Mucosa of descending colon (tissue), 3 donors: ENCODE data around the gene SPOCK3. TPM values are rescaled to one million over a fixed set of nuclear protein-coding genes. Genes with fewer than 3 reads are reported as not detected.

Experiments used
- ATAC-seq: fragments of 200-7000 bp; cut with Tn5 transposase; one replicate; pipeline ENCODE4 v1.9.1; 2020; ENCODE audit warnings: mild to moderate bottlenecking, moderate library complexity
- DNase-seq, 3 donors: peaks; one replicate each; pipeline ENCODE4 v3.0.0-alpha.2; 2020
- H3K36me3 ChIP-seq: fragments of 200-600 bp; one replicate; pipeline ENCODE4 v1.8.0; 2021; ENCODE audit warnings: low read depth, mild to moderate bottlenecking
- H3K4me1 ChIP-seq: fragments of 200-600 bp; one replicate; pipeline ENCODE4 v1.8.0; 2021; ENCODE audit warnings: low read depth, mild to moderate bottlenecking
- H3K4me3 ChIP-seq: fragments of 200-600 bp; one replicate; pipeline ENCODE4 v1.8.0; 2021; ENCODE audit warnings: mild to moderate bottlenecking
- H3K9me3 ChIP-seq: fragments of 200-600 bp; one replicate; pipeline ENCODE4 v1.8.0; 2021; ENCODE audit warnings: mild to moderate bottlenecking
- CTCF ChIP-seq: fragments of 200-600 bp; IDR thresholded peaks from one replicate; pipeline ENCODE4 v1.8.0; 2022; ENCODE audit warnings: antibody characterized with exemption, mild to moderate bottlenecking
- intact Hi-C, 2 donors: fragments of 100-400 bp; cut with DNase I in 1 of 2; cut with micrococcal nuclease in 1 of 2; formaldehyde crosslinking; loops; one replicate each; pipeline versions ENCODE4 v1.11.0 to v1.11.1; 2022; cut with DNase I, micrococcal nuclease
- total RNA-seq, 3 donors: library from RNA; stranded (reverse); fragmentation: NEBNext Ultra II Directional in 2 of 3; extraction: Animal tissue kit (Norgen Biotek cat#: 25700) in 2 of 3; gene quantifications; one replicate each; pipeline versions ENCODE4 v1.2.1 to v1.2.4, GENCODE V29; 2021 to 2023
- donor health status: DM: no; HTN: no; CAD: no; lungs with moderate emphysema.
- donor health status: DM: no; HTN: no; CAD: no.
- donor health status: DM: no; HTN: yes; CAD: no.

The SPOCK3 gene
- total RNA-seq, 3 donors from 2014 or later = 0.55 to 3.6 (median 0.55) TPM

GRCh38 chr4:167041524-167041923 is 192.8 kb downstream of the SPOCK3 start:
- intact Hi-C loops = no loop called here
- no peak for ATAC-seq
- H3K36me3 ChIP-seq = no peaks in the 10 kb centered on the region
- H3K4me3 ChIP-seq = no peak overlapping the region
- no peaks in the 10 kb centered on the region for H3K9me3 ChIP-seq
- no peaks in the 10 kb centered on the region for H3K4me1 ChIP-seq
- TF ChIP-seq CTCF = no peak
- no peak for DNase-seq

- TF ChIP-seq CTCF = no peak
- H3K4me1 ChIP-seq = no peaks in the 10 kb centered on the region
- H3K9me3 ChIP-seq = no peaks in the 10 kb centered on the region
- DNase-seq (no peak), ATAC-seq (no peak)
- H3K36me3 ChIP-seq = no peaks in the 10 kb centered on the region
- intact Hi-C loops = no loop called here
- no peak overlapping the region for H3K4me3 ChIP-seq
Measured at GRCh38 chr4:167035390-167035789, 198.9 kb downstream of the SPOCK3 start.

DNA sequence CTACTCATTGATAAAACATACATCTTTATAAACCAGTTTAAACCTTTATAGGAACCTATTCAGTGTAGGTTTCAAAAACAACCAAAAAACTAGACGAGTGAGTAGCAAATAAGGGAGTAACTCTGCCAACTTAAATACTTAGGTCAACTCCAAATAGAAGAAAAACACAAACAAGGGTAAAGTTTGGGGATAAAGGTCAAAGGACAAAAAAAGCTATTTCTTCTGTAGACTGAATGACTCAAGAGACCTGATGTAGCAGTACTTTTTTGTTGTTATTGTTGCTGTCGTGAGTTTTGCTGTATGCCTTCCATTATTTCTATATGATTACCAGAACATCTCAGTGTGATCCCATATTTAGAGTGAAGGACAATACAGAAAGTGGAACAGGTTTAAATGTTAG is 199.3 kb downstream of the SPOCK3 start:
- intact Hi-C loops = no loop called here
- ATAC-seq (no peak), DNase-seq (no peak)
- no peaks in the 10 kb centered on the region for H3K36me3 ChIP-seq
- no peak overlapping the region for H3K4me3 ChIP-seq
- no peaks in the 10 kb centered on the region for H3K4me1 ChIP-seq
- no peak for TF ChIP-seq CTCF
- H3K9me3 ChIP-seq = no peaks in the 10 kb centered on the region

DNA sequence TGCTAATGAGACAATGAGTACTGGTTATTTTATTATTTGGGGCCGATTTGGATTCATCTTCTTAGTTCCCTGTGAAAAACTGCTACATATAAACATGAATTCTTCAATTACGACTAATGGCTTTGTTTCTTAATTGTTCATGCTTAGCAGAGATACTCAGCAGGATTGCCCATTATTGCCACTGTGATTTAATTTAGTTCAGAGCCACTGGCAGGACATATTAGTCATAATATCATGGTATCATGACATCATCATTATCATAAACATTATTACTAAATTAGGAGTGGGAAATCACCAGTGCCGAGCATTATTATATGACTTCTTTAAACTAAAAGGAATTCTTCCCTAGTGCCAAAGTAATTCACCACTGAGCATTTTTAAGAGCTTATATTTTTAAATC is 201.4 kb downstream of the SPOCK3 start:
- H3K36me3 ChIP-seq = no peaks in the 10 kb centered on the region
- H3K4me1 ChIP-seq = no peaks in the 10 kb centered on the region
- H3K4me3 ChIP-seq = no peak overlapping the region
- no peaks in the 10 kb centered on the region for H3K9me3 ChIP-seq
- intact Hi-C loops = no loop called here
- no peak for ATAC-seq
- no peak for TF ChIP-seq CTCF
- no peak for DNase-seq

DNA sequence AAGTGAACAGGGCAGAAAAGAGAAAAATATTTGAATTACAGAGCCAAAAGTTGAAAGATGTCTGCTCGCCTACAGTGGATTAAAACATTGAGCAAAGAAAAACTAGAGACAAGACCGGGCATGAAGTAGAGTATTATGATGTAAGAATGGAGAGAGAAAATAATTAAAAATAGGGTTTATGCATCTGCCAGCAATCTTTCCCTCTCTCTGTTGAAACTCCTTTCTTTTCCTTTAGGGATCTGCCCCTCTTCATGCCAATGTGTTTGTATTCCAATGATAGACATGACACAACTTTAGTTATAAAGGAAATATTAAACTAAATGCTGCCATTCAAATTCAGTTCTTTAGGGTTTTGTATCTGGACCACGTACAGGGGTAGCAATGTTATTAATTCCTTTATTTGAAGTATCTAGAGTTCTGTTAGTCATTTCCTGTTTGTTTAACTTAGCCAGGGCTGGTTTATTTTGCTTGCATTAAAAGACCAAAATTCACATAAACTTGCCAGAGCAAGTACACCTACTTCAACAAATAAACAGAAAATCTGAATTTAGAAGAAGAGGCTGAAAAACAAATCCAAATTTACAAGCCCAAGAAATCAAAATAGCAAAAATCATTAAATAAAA is 202.6 kb downstream of the SPOCK3 start:
- Histone ChIP-seq H3K4me3 (no peak overlapping the region), H3K4me1 (no peaks in the 10 kb centered on the region), H3K36me3 (no peaks in the 10 kb centered on the region), H3K9me3 (no peaks in the 10 kb centered on the region)
- no peak for DNase-seq
- ATAC-seq = no peak
- intact Hi-C loops = no loop called here
- no peak for TF ChIP-seq CTCF

- DNase-seq (no peak), ATAC-seq (no peak)
- no peak overlapping the region for H3K4me3 ChIP-seq
- H3K36me3 ChIP-seq = no peaks in the 10 kb centered on the region
- TF ChIP-seq CTCF = no peak
- no peaks in the 10 kb centered on the region for H3K9me3 ChIP-seq
- H3K4me1 ChIP-seq = no peaks in the 10 kb centered on the region
- intact Hi-C loops = loop anchor here in 1 of 2 donors (10.0 kb wide), 1 partner anchor 1126 kb away; no protein-coding TSS in a partner anchor
Measured at GRCh38 chr4:167028976-167029375, 205.3 kb downstream of the SPOCK3 start.
